ENCODE results near the gene MMP8. TPM values are rescaled to one million over a fixed set of nuclear protein-coding genes. Genes with fewer than 3 reads are reported as not detected.

Gene MMP8
- total RNA-seq, 1 experiment from 2014 or later, result not detected

GRCh38 chr11:102666331-102666957, 58.3 kb downstream of the MMP8 start:
- no CpG with 5 or more reads among the region's 4 CpGs for WGBS (ENCODE audit: extremely low coverage, insufficient read length, low lambda C conversion rate)
- H3T11ph ChIP-seq (ENCODE audit: low read length), result no peak overlapping the region
- H3K79me1 ChIP-seq (ENCODE audit: insufficient read depth, low read depth, low read length, poor library complexity, severe bottlenecking), result no peaks in the 10 kb centered on the region
- no peak for DNase-seq
- H4K8ac ChIP-seq (replicated peaks; ENCODE audit: insufficient read length, low read depth, low read length), result no peak overlapping the region
- no peak overlapping the region for H4K5ac ChIP-seq (ENCODE audit: insufficient read length, low read depth, low read length)
- H3K4me1 Mint-ChIP-seq, result peaks cover 7 to 13% of the 10 kb centered on the region in 2 experiments
- H3K27ac Mint-ChIP-seq, result peak overlapping the region in 1 of 3 experiments; percentile 59; a peak in 1 of 7 replicates
- H2BK20ac ChIP-seq (ENCODE audit: low read depth, low read length, poor library complexity, severe bottlenecking), result no peak overlapping the region
- H3K27me3 ChIP-seq (ENCODE audit: insufficient read depth, low read length), result no peaks in the 10 kb centered on the region
- H4K91ac ChIP-seq (ENCODE audit: insufficient read length, low read depth, low read length), result no peak overlapping the region
- H3K9me3 Mint-ChIP-seq, result no peaks in the 10 kb centered on the region
- H3K23me2 ChIP-seq (ENCODE audit: insufficient read length, low read depth, low read length, poor library complexity, severe bottlenecking), result no peaks in the 10 kb centered on the region
- H3K56ac ChIP-seq (ENCODE audit: insufficient read length, low read depth, low read length), result no peak overlapping the region
- no peak overlapping the region for H3K23ac ChIP-seq (ENCODE audit: insufficient read length, low read depth, low read length)
- no peak overlapping the region for H3K4me3 Mint-ChIP-seq
- no peak overlapping the region for H3K4me2 ChIP-seq (ENCODE audit: insufficient read depth, insufficient read length, low read length)
- no peaks in the 10 kb centered on the region for H3K27me3 Mint-ChIP-seq (ENCODE audit: low read depth)
- H2AK5ac ChIP-seq (ENCODE audit: insufficient read length, low read length), result no peak overlapping the region
- no peak overlapping the region for H3K14ac ChIP-seq (ENCODE audit: insufficient read depth, low read length)
- no peak overlapping the region for H2BK120ac ChIP-seq (ENCODE audit: low read depth, low read length, poor library complexity, severe bottlenecking)
- H3K4ac ChIP-seq (ENCODE audit: low read depth, low read length), result no peak overlapping the region
- H3K9me3 ChIP-seq (ENCODE audit: control insufficient read depth, low read depth, low read length), result no peaks in the 10 kb centered on the region
- TF ChIP-seq, protein P1, sequence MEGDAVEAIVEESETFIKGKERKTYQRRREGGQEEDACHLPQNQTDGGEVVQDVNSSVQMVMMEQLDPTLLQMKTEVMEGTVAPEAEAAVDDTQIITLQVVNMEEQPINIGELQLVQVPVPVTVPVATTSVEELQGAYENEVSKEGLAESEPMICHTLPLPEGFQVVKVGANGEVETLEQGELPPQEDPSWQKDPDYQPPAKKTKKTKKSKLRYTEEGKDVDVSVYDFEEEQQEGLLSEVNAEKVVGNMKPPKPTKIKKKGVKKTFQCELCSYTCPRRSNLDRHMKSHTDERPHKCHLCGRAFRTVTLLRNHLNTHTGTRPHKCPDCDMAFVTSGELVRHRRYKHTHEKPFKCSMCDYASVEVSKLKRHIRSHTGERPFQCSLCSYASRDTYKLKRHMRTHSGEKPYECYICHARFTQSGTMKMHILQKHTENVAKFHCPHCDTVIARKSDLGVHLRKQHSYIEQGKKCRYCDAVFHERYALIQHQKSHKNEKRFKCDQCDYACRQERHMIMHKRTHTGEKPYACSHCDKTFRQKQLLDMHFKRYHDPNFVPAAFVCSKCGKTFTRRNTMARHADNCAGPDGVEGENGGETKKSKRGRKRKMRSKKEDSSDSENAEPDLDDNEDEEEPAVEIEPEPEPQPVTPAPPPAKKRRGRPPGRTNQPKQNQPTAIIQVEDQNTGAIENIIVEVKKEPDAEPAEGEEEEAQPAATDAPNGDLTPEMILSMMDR (conservative IDR thresholded peaks at IDR 0.05), result peak; percentile 86
- no peaks in the 10 kb centered on the region for H3K4me1 ChIP-seq (ENCODE audit: insufficient read depth, low read length)
- H2BK15ac ChIP-seq (ENCODE audit: low read depth, low read length), result no peak overlapping the region
- H3K36me3 Mint-ChIP-seq (ENCODE audit: insufficient read depth in 1 of 3, low read depth in 3 of 3), result no peaks in the 10 kb centered on the region
- H2AFZ ChIP-seq (ENCODE audit: low read length), result no peak overlapping the region
- H3K27ac ChIP-seq (ENCODE audit: insufficient read length, low read depth, low read length), result no peak overlapping the region
- no peak overlapping the region for H3K18ac ChIP-seq (ENCODE audit: insufficient read length, low read depth, low read length)
- no peaks in the 10 kb centered on the region for H3K79me2 ChIP-seq (ENCODE audit: insufficient read depth, low read length)
- H2BK5ac ChIP-seq (ENCODE audit: insufficient read length, low read length), result no peak overlapping the region
- H3K9ac ChIP-seq (ENCODE audit: extremely low read depth, insufficient read length, low read length), result no peak overlapping the region
- H2BK12ac ChIP-seq (ENCODE audit: insufficient read length, low read depth, low read length), result no peak overlapping the region
- H4K20me1 ChIP-seq (ENCODE audit: control insufficient read depth, insufficient read depth, insufficient read length), result no peaks in the 10 kb centered on the region
